H9 (cell line): ENCODE measurements around the gene FBXO42. TPM values are rescaled to one million over a fixed set of nuclear protein-coding genes. Genes with fewer than 3 reads are reported as not detected.

ENCODE experiments used
- DNase-seq: peaks from one replicate; pipeline ENCODE4 v3.0.0-alpha.2; 2017
- H2AFZ ChIP-seq: one replicate; pipeline ENCODE4 v1.6.1; 2013; ENCODE audit warnings: mild to moderate bottlenecking, low read length, control low read depth, moderate library complexity
- H2AK5ac ChIP-seq: 2 replicates; pipeline ENCODE4 v1.6.1; 2013; ENCODE audit warnings: low read length, control low read depth, mixed read lengths; ENCODE audit not compliant: insufficient read length
- H2BK120ac ChIP-seq: one replicate; pipeline ENCODE4 v1.6.1; 2013; ENCODE audit warnings: low read depth, mild to moderate bottlenecking, low read length, control low read depth, inconsistent platforms; ENCODE audit not compliant: poor library complexity, severe bottlenecking
- H2BK12ac ChIP-seq: 2 replicates; pipeline ENCODE4 v1.6.1; 2013; ENCODE audit warnings: low read length, control low read depth, mixed read lengths, low read depth; ENCODE audit not compliant: insufficient read length
- H2BK15ac ChIP-seq: 2 replicates; pipeline ENCODE4 v1.6.1; 2013; ENCODE audit warnings: low read depth, low read length, control low read depth
- H2BK20ac ChIP-seq: one replicate; pipeline ENCODE4 v1.6.1; 2013; ENCODE audit warnings: low read depth, mild to moderate bottlenecking, low read length, control low read depth, inconsistent platforms; ENCODE audit not compliant: poor library complexity, severe bottlenecking
- H2BK5ac ChIP-seq: 2 replicates; pipeline ENCODE4 v1.6.1; 2013; ENCODE audit warnings: low read length, control low read depth, mixed read lengths; ENCODE audit not compliant: insufficient read length
- H3K14ac ChIP-seq: 2 replicates; pipeline ENCODE4 v1.6.1; 2013; ENCODE audit warnings: low read length, control low read depth; ENCODE audit not compliant: insufficient read depth
- H3K18ac ChIP-seq: 2 replicates; pipeline ENCODE4 v1.6.1; 2013; ENCODE audit warnings: low read depth, mild to moderate bottlenecking, mixed read lengths, low read length, control low read depth; ENCODE audit not compliant: insufficient read length
- H3K23ac ChIP-seq: 2 replicates; pipeline ENCODE4 v1.6.1; 2013; ENCODE audit warnings: low read length, control low read depth, mixed read lengths, low read depth; ENCODE audit not compliant: insufficient read length
- H3K23me2 ChIP-seq: 2 replicates; pipeline ENCODE4 v1.6.1; 2013; ENCODE audit warnings: low read depth, mild to moderate bottlenecking, mixed read lengths, low read length, control low read depth; ENCODE audit not compliant: insufficient read length, poor library complexity, severe bottlenecking
- H3K27ac ChIP-seq: 2 replicates; pipeline ENCODE4 v1.5.1; 2013; ENCODE audit warnings: low read length, control low read depth, mixed read lengths, low read depth; ENCODE audit not compliant: insufficient read length
- H3K27me3 ChIP-seq: 2 replicates; pipeline ENCODE4 v1.6.1; 2013; ENCODE audit warnings: low read length, control low read depth, inconsistent platforms; ENCODE audit not compliant: insufficient read depth
- H3K4ac ChIP-seq: 2 replicates; pipeline ENCODE4 v1.6.1; 2013; ENCODE audit warnings: low read depth, mild to moderate bottlenecking, control low read depth, inconsistent platforms, low read length, moderate library complexity
- H3K4me1 ChIP-seq: 2 replicates; pipeline ENCODE4 v1.6.1; 2013; ENCODE audit warnings: low read length, control low read depth, inconsistent platforms; ENCODE audit not compliant: insufficient read depth
- H3K4me2 ChIP-seq: 2 replicates; pipeline ENCODE4 v1.6.1; 2013; ENCODE audit warnings: low read length, control low read depth, mixed read lengths; ENCODE audit not compliant: insufficient read length, insufficient read depth
- H3K56ac ChIP-seq: 2 replicates; pipeline ENCODE4 v1.6.1; 2013; ENCODE audit warnings: low read depth, mild to moderate bottlenecking, mixed read lengths, low read length, control low read depth; ENCODE audit not compliant: insufficient read length
- H3K79me1 ChIP-seq: 2 replicates; pipeline ENCODE4 v1.6.1; 2013; ENCODE audit warnings: low read depth, mild to moderate bottlenecking, moderate library complexity, low read length, control low read depth, inconsistent platforms; ENCODE audit not compliant: insufficient read depth, poor library complexity, severe bottlenecking
- H3K79me2 ChIP-seq: 2 replicates; pipeline ENCODE4 v1.6.1; 2013; ENCODE audit warnings: low read length, control low read depth, inconsistent platforms; ENCODE audit not compliant: insufficient read depth
- H3K9ac ChIP-seq: 2 replicates; pipeline ENCODE4 v1.6.1; 2013; ENCODE audit warnings: low read length, control low read depth, mixed read lengths; ENCODE audit not compliant: insufficient read length; ENCODE audit errors: extremely low read depth
- H3K9me3 ChIP-seq: one replicate; pipeline ENCODE4 v1.6.1; 2013; ENCODE audit warnings: low read depth, low read length, inconsistent platforms; ENCODE audit not compliant: control insufficient read depth
- H3T11ph ChIP-seq: one replicate; pipeline ENCODE4 v1.6.1; 2013; ENCODE audit warnings: mild to moderate bottlenecking, low read length, control low read depth, inconsistent platforms
- H4K20me1 ChIP-seq: one replicate; pipeline ENCODE4 v1.6.1; 2013; ENCODE audit not compliant: control insufficient read depth, insufficient read length, insufficient read depth
- H4K5ac ChIP-seq: 2 replicates; pipeline ENCODE4 v1.6.1; 2013; ENCODE audit warnings: low read depth, mild to moderate bottlenecking, mixed read lengths, low read length, control low read depth; ENCODE audit not compliant: insufficient read length
- H4K8ac ChIP-seq: replicated peaks from 2 replicates; pipeline ENCODE4 v1.6.1; 2013; ENCODE audit warnings: low read length, control low read depth, mixed read lengths, low read depth; ENCODE audit not compliant: insufficient read length
- H4K91ac ChIP-seq: 2 replicates; pipeline ENCODE4 v1.6.1; 2013; ENCODE audit warnings: low read depth, mild to moderate bottlenecking, moderate library complexity, mixed read lengths, low read length, control low read depth; ENCODE audit not compliant: insufficient read length
- H3K27ac Mint-ChIP-seq, 3 experiments: 2 replicates in 2 of 3; 3 replicates in 1 of 3; pipeline ENCODE4 v1.8.0; 2020 to 2021; ENCODE audit warnings: mixed read lengths in 3 of 3, mild to moderate bottlenecking in 1 of 3, moderate library complexity in 1 of 3
- H3K27me3 Mint-ChIP-seq: 2 replicates; pipeline ENCODE4 v1.8.0; 2021; ENCODE audit warnings: low read depth, mild to moderate bottlenecking, moderate library complexity, mixed read lengths
- H3K36me3 Mint-ChIP-seq, 3 experiments: 2 replicates in 2 of 3; 3 replicates in 1 of 3; pipeline ENCODE4 v1.8.0; 2020 to 2021; ENCODE audit warnings: low read depth in 3 of 3, mixed read lengths in 3 of 3; ENCODE audit not compliant: insufficient read depth in 1 of 3
- H3K4me1 Mint-ChIP-seq, 2 experiments: 2 replicates each; pipeline ENCODE4 v1.8.0; 2020; ENCODE audit warnings: mixed read lengths in 2 of 2
- H3K4me3 Mint-ChIP-seq, 2 experiments: 2 replicates in 1 of 2; 3 replicates in 1 of 2; pipeline ENCODE4 v1.8.0; 2020 to 2021; ENCODE audit warnings: mild to moderate bottlenecking in 2 of 2, mixed read lengths in 2 of 2, moderate library complexity in 1 of 2
- H3K9me3 Mint-ChIP-seq, 2 experiments: 2 replicates in 1 of 2; 3 replicates in 1 of 2; pipeline ENCODE4 v1.8.0; 2020; ENCODE audit warnings: mild to moderate bottlenecking in 2 of 2, mixed read lengths in 2 of 2, moderate library complexity in 1 of 2
- CTCF ChIP-seq: fragments of 200-600 bp; sonication (generic); conservative IDR thresholded peaks from 3 replicates; pipeline ENCODE4 v1.8.0; 2021; ENCODE audit warnings: antibody characterized with exemption, mild to moderate bottlenecking
- WGBS: extraction: QIAGEN DNeasy Blood & Tissue Kit; methylation state at CpG from one replicate; pipeline ENCODE4 v1.1.7; 2013; ENCODE audit warnings: missing lambda C conversion rate, low lambda C conversion rate, mixed read lengths; ENCODE audit not compliant: insufficient read length; ENCODE audit errors: extremely low coverage; 5-methylcytosine and 5-hydroxymethylcytosine counted together
- total RNA-seq: library from RNA; stranded (reverse); gene quantifications from 2 replicates; pipeline ENCODE4 v1.2.1, GENCODE V29; 2021

The FBXO42 gene
- total RNA-seq, 1 experiment from 2014 or later, result 17.4 TPM

DNA sequence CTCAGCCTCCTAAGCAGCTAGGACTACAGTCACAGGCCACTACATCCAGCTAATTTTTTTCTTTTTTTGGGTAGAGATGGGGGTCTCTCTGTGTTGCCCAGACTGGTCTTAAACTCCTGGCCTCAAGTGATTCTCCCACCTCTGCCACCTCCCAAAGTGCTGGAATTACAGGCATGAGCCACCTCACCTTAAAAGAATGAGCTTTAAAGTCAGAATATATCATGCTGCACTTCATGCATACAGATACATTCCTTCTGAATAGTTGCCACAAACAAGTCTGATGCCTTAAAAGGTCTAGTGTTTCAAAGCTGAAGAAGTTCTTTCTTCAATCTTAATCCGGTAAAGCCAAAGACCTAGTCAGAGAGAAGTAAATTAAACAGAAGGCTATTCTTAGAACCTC is 91.5 kb downstream of the FBXO42 start:
- H2AFZ ChIP-seq, result no peak overlapping the region
- H3K4me1 ChIP-seq, result no peaks in the 10 kb centered on the region
- H2BK12ac ChIP-seq, result no peak overlapping the region
- WGBS, result no CpG with 5 or more reads among the region's 1 CpG
- Mint-ChIP-seq H3K27ac (no peak overlapping the region), H3K4me1 (peaks cover 6 to 14% of the 10 kb centered on the region in 2 experiments), H3K9me3 (no peaks in the 10 kb centered on the region), H3K4me3 (no peak overlapping the region), H3K27me3 (no peaks in the 10 kb centered on the region), H3K36me3 (peaks cover 1 to 3% (median 2%) of the 10 kb centered on the region in 3 experiments; a peak in 3 of 7 replicates)
- no peak overlapping the region for H2BK15ac ChIP-seq
- no peak overlapping the region for H2BK5ac ChIP-seq
- H3K14ac ChIP-seq, result no peak overlapping the region
- no peak for TF ChIP-seq CTCF
- H2AK5ac ChIP-seq, result no peak overlapping the region
- H3K56ac ChIP-seq, result no peak overlapping the region
- no peak overlapping the region for H3K18ac ChIP-seq
- no peak overlapping the region for H3K4ac ChIP-seq
- no peaks in the 10 kb centered on the region for H4K20me1 ChIP-seq
- H3K9me3 ChIP-seq, result no peaks in the 10 kb centered on the region
- no peak overlapping the region for H3K27ac ChIP-seq
- no peak for DNase-seq
- H4K8ac ChIP-seq, result no peak overlapping the region
- H4K5ac ChIP-seq, result no peak overlapping the region
- no peaks in the 10 kb centered on the region for H3K27me3 ChIP-seq
- H3T11ph ChIP-seq, result no peak overlapping the region
- H3K79me2 ChIP-seq, result no peaks in the 10 kb centered on the region
- no peaks in the 10 kb centered on the region for H3K23me2 ChIP-seq
- H3K23ac ChIP-seq, result no peak overlapping the region
- no peak overlapping the region for H4K91ac ChIP-seq
- H3K9ac ChIP-seq, result no peak overlapping the region
- no peaks in the 10 kb centered on the region for H3K79me1 ChIP-seq
- H2BK20ac ChIP-seq, result no peak overlapping the region
- no peak overlapping the region for H2BK120ac ChIP-seq
- H3K4me2 ChIP-seq, result no peak overlapping the region
